Peyer's patch (tissue), 4 donors: ENCODE results near the gene DPYD.

ENCODE experiments used
- CTCF ChIP-seq, 6 experiments: fragments of 450-650 bp in 4 of 6; fragments of 200-600 bp in 2 of 6; sonication (generic) in 1 of 6; IDR thresholded peaks; one replicate each; pipeline ENCODE4 v1.5.1; 2017 to 2019; ENCODE audit warnings: antibody characterized with exemption in 6 of 6, mild to moderate bottlenecking in 3 of 6, moderate library complexity in 1 of 6
- POLR2A ChIP-seq, 2 donors: fragments of 450-650 bp; IDR thresholded peaks; one replicate each; pipeline ENCODE4 v1.5.1; 2017; ENCODE audit warnings: antibody characterized with exemption in 2 of 2, mild to moderate bottlenecking in 2 of 2, moderate library complexity in 2 of 2

- no peak for TF ChIP-seq CTCF (IDR thresholded peaks at IDR 0.05)
- no peak for TF ChIP-seq POLR2A (IDR thresholded peaks at IDR 0.05)
Observed at GRCh38 chr1:97824624-97825023, 96.2 kb downstream of the DPYD start.
